Raji (cell line): ENCODE measurements around the gene SLC15A3.

ENCODE experiments used
- POLR2A ChIP-seq: IDR thresholded peaks from 2 replicates; pipeline ENCODE4 v1.6.1; 2011; ENCODE audit warnings: low read depth, low read length, control low read depth; ENCODE audit not compliant: insufficient read depth

The SLC15A3 gene

GRCh38 chr11:60951904-60952741 lies at the start of gene SLC15A3:
SLC15A3 (minus strand) TSS chr11:60952176; CDS start chr11:60951551, 625 bp downstream.
- peak; percentile 33; the same call in 1 of the 2 replicates for TF ChIP-seq POLR2A

GRCh38 chr11:61000426-61000825 lies 48.5 kb upstream of the SLC15A3 start:
- no peak for TF ChIP-seq POLR2A

- no peak for TF ChIP-seq POLR2A
These were observed 44.6 kb upstream of the SLC15A3 start for GRCh38 chr11:60996381-60997138.

- no peak for TF ChIP-seq POLR2A
These were observed 43.8 kb upstream of the SLC15A3 start for GRCh38 chr11:60995798-60996197.

- TF ChIP-seq POLR2A, result no peak
These were observed 42.6 kb upstream of the SLC15A3 start for GRCh38 chr11:60994541-60995080.

GRCh38 chr11:60993615-60994014 lies 41.6 kb upstream of the SLC15A3 start:
- no peak for TF ChIP-seq POLR2A

- no peak for TF ChIP-seq POLR2A
These were observed 41.0 kb upstream of the SLC15A3 start for GRCh38 chr11:60992842-60993409.

GRCh38 chr11:60991457-60991856 lies 39.5 kb upstream of the SLC15A3 start:
- no peak for TF ChIP-seq POLR2A

GRCh38 chr11:60989093-60989650 lies 37.2 kb upstream of the SLC15A3 start:
- TF ChIP-seq POLR2A, result no peak

- no peak for TF ChIP-seq POLR2A
These were observed 36.7 kb upstream of the SLC15A3 start for GRCh38 chr11:60988658-60989057.

GRCh38 chr11:60987577-60988277 lies 35.8 kb upstream of the SLC15A3 start:
- TF ChIP-seq POLR2A, result no peak

- no peak for TF ChIP-seq POLR2A
These were observed 34.3 kb upstream of the SLC15A3 start for GRCh38 chr11:60985991-60986915.

- no peak for TF ChIP-seq POLR2A
These were observed 33.5 kb upstream of the SLC15A3 start for GRCh38 chr11:60985501-60985900.
